HG03354 (cell line): ENCODE data around the gene GRIA4.
"Not testable (repeated sequence)": the region's sequence is repeated elsewhere in the genome, so short reads cannot be mapped to it uniquely, and the experiment has no call there.

Experiments
- ATAC-seq: cut with Tn5 transposase; IDR thresholded peaks from one replicate; pipeline ENCODE4 v1.9.1; 2021; ENCODE audit warnings: mild to moderate bottlenecking; ENCODE audit not compliant: unreplicated experiment, poor library complexity, severe bottlenecking

The GRIA4 gene

GRCh38 chr11:105780781-105781525 is 171.1 kb downstream of the GRIA4 start:
- no peak for ATAC-seq

- ATAC-seq = no peak
Measured at GRCh38 chr11:105781807-105782206, 171.9 kb downstream of the GRIA4 start.

GRCh38 chr11:105783216-105783615 is 173.3 kb downstream of the GRIA4 start:
- ATAC-seq = no peak

- ATAC-seq = not testable (repeated sequence)
Measured at GRCh38 chr11:105785850-105786249, 176.0 kb downstream of the GRIA4 start.

- no peak for ATAC-seq
Measured at GRCh38 chr11:105786741-105787140, 176.9 kb downstream of the GRIA4 start.

GRCh38 chr11:105789579-105790420 is 179.9 kb downstream of the GRIA4 start:
- no peak for ATAC-seq

- no peak for ATAC-seq
Measured at GRCh38 chr11:105790840-105791239, 181.0 kb downstream of the GRIA4 start.

- no peak for ATAC-seq
Measured at GRCh38 chr11:105793092-105793491, 183.2 kb downstream of the GRIA4 start.

- ATAC-seq = no peak
Measured at GRCh38 chr11:105799263-105799662, 189.4 kb downstream of the GRIA4 start.

GRCh38 chr11:105799728-105800462 is 190.0 kb downstream of the GRIA4 start:
- ATAC-seq = no peak

GRCh38 chr11:105802390-105802789 is 192.5 kb downstream of the GRIA4 start:
- no peak for ATAC-seq

- ATAC-seq = no peak
Measured at GRCh38 chr11:105811242-105811641, 201.4 kb downstream of the GRIA4 start.

- ATAC-seq = no peak
Measured at GRCh38 chr11:105821372-105821771, 211.5 kb downstream of the GRIA4 start.

- no peak for ATAC-seq
Measured at GRCh38 chr11:105821781-105822180, 211.9 kb downstream of the GRIA4 start.

- no peak for ATAC-seq
Measured at GRCh38 chr11:105823495-105824033, 213.7 kb downstream of the GRIA4 start.

- ATAC-seq = no peak
Measured at GRCh38 chr11:105824457-105825013, 214.7 kb downstream of the GRIA4 start.

GRCh38 chr11:105825141-105825540 is 215.3 kb downstream of the GRIA4 start:
- ATAC-seq = no peak

GRCh38 chr11:105827906-105828305 is 218.0 kb downstream of the GRIA4 start:
- no peak for ATAC-seq

GRCh38 chr11:105829084-105829483 is 219.2 kb downstream of the GRIA4 start:
- peak; percentile 94 for ATAC-seq

- no peak for ATAC-seq
Measured at GRCh38 chr11:105834461-105834860, 224.6 kb downstream of the GRIA4 start.
